Measurements from ENCODE around the gene CYP39A1.

The CYP39A1 gene

GRCh38 chr6:46667377-46667776 is 14.8 kb upstream of the CYP39A1 start:
- no peak for TF ChIP-seq CTCF (IDR thresholded peaks at IDR 0.05; ENCODE audit: borderline replicate concordance, insufficient read depth, low read depth, low read length)
- no peak overlapping the region for H3K4me3 ChIP-seq (ENCODE audit: low read depth, low read length)

GRCh38 chr6:46661483-46661882 is 8.9 kb upstream of the CYP39A1 start:
- TF ChIP-seq CTCF (IDR thresholded peaks at IDR 0.05; ENCODE audit: borderline replicate concordance, insufficient read depth, low read depth, low read length) = no peak
- H3K4me3 ChIP-seq (ENCODE audit: low read depth, low read length) = no peak overlapping the region

DNA sequence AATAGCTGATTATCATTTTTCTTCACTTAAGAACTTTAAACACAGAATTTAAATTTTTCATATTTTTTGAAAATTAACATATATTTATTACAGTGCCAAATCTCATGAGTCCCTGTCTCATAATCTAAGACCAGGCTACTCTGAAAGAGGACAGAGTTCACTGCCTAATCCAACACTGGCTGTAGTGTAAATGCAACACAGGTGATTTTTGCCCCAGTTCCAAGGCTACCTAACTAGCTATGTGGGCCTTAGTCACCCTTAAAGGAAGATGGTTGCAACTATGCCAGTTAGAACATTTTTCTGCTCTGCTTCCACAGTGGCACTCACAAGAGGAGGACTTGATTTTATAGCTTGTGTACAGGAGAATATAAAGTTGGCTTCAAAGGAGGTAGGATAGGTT is 5.0 kb upstream of the CYP39A1 start:
- no peak overlapping the region for H3K4me3 ChIP-seq (ENCODE audit: low read depth, low read length)
- no peak for TF ChIP-seq CTCF (IDR thresholded peaks at IDR 0.05; ENCODE audit: borderline replicate concordance, insufficient read depth, low read depth, low read length)

DNA sequence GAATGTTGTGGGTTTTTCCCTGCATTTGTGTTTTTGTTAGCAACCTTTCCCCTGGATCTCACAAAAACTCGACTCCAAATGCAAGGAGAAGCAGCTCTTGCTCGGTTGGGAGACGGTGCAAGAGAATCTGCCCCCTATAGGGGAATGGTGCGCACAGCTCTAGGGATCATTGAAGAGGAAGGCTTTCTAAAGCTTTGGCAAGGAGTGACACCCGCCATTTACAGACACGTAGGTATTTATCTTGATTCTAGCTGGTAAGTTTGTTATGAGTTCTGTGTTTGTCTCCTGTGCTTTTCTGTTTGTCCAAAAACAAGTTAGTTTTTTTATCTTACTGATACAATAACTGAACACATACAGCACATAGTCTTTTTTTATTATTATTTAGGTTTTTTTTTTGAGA is 3.2 kb upstream of the CYP39A1 start:
- H3K4me3 ChIP-seq (ENCODE audit: low read depth, low read length) = no peak overlapping the region
- TF ChIP-seq CTCF (IDR thresholded peaks at IDR 0.05; ENCODE audit: borderline replicate concordance, insufficient read depth, low read depth, low read length) = 0 out of 2 replicates have a peak, but pooled peaks have one; percentile 15

- TF ChIP-seq CTCF (IDR thresholded peaks at IDR 0.05; ENCODE audit: borderline replicate concordance, insufficient read depth, low read depth, low read length) = no peak
- peak overlapping the region; percentile 41 for H3K4me3 ChIP-seq (ENCODE audit: low read depth, low read length)
Observed at GRCh38 chr6:46653439-46654195, 999 bp upstream of the CYP39A1 start.

GRCh38 chr6:46652232-46652602 is 401 bp downstream of the CYP39A1 start:
- no peak for TF ChIP-seq CTCF (IDR thresholded peaks at IDR 0.05; ENCODE audit: borderline replicate concordance, insufficient read depth, low read depth, low read length)
- no peak overlapping the region for H3K4me3 ChIP-seq (ENCODE audit: low read depth, low read length)

DNA sequence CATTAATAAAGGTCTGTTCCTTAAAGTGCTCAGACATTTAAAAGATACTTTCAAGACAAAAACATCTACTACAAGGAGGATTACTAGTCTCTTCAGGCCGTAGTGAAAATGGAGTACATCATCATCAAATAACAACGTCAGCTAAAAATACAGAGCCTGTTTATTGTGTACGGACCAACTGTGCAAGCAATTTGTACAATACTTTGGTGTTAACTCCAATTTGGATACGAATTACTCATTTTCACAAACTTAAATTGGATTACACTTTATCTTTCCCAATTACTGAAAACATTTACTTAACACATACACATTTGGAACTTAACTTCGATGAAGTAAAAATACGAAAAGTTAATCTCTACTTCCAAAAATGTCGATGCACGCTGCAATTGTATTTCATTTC is 802 bp downstream of the CYP39A1 start:
- no peak overlapping the region for H3K4me3 ChIP-seq (ENCODE audit: low read depth, low read length)
- TF ChIP-seq CTCF (IDR thresholded peaks at IDR 0.05; ENCODE audit: borderline replicate concordance, insufficient read depth, low read depth, low read length) = no peak

All from GM12875 (cell line).